Gastrocnemius medialis (tissue), 4 donors: ENCODE results near the gene PPP1CC. TPM values are rescaled to one million over a fixed set of nuclear protein-coding genes. Genes with fewer than 3 reads are reported as not detected.
"Not testable (repeated sequence)": the region's sequence is repeated elsewhere in the genome, so short reads cannot be mapped to it uniquely, and the experiment has no call there.

Experiments used
- ATAC-seq, 2 donors: fragments of 150-250 bp; one replicate each; pipeline ENCODE4 v1.9.1; 2016
- DNase-seq, 2 donors: peaks; one replicate each; pipeline ENCODE4 v3.0.0-alpha.2; 2019
- H3K27ac ChIP-seq, 4 donors: fragments of 200-600 bp; sonication (generic); 1 replicate in 1 of 4; 2 replicates in 3 of 4; pipeline ENCODE4 v1.5.1; 2016 to 2018; ENCODE audit warnings: mild to moderate bottlenecking in 2 of 4, moderate library complexity in 1 of 4
- H3K27me3 ChIP-seq, 3 donors: fragments of 200-600 bp; sonication (generic) in 2 of 3; 1 replicate in 1 of 3; 2 replicates in 2 of 3; pipeline versions ENCODE4 v1.5.1 to v1.6.0; 2016 to 2019; ENCODE audit warnings: mild to moderate bottlenecking in 1 of 3, moderate library complexity in 1 of 3
- H3K36me3 ChIP-seq, 2 donors: fragments of 200-600 bp; sonication (generic) in 1 of 2; one replicate each; pipeline ENCODE4 v1.5.1; 2017 to 2018
- H3K4me1 ChIP-seq, 2 donors: fragments of 200-600 bp; sonication (generic) in 1 of 2; one replicate each; pipeline ENCODE4 v1.5.1; 2016 to 2017; ENCODE audit warnings: mild to moderate bottlenecking in 2 of 2
- H3K4me3 ChIP-seq, 4 donors: fragments of 200-600 bp; sonication (generic) in 3 of 4; 1 replicate in 1 of 4; 2 replicates in 3 of 4; pipeline ENCODE4 v1.5.1; 2016 to 2019; ENCODE audit warnings: mild to moderate bottlenecking in 2 of 4
- H3K9me3 ChIP-seq, 3 donors: fragments of 200-600 bp; sonication (generic) in 2 of 3; 1 replicate in 1 of 3; 2 replicates in 2 of 3; pipeline ENCODE4 v1.5.1; 2016 to 2019
- CTCF ChIP-seq, 5 experiments: fragments of 450-650 bp in 3 of 5; fragments of 200-600 bp in 2 of 5; sonication (generic) in 2 of 5; IDR thresholded peaks in 4 of 5; conservative IDR thresholded peaks in 1 of 5; 1 replicate in 4 of 5; 2 replicates in 1 of 5; pipeline ENCODE4 v1.5.1; 2016 to 2019; ENCODE audit warnings: antibody characterized with exemption in 5 of 5, mild to moderate bottlenecking in 3 of 5, moderate library complexity in 3 of 5
- POLR2A ChIP-seq, 2 donors: fragments of 450-650 bp; IDR thresholded peaks; one replicate each; pipeline ENCODE4 v1.6.1; 2017; ENCODE audit warnings: antibody characterized with exemption in 2 of 2, mild to moderate bottlenecking in 2 of 2, moderate library complexity in 2 of 2
- in situ Hi-C, 4 donors: fragments of 200-750 bp; cut with MboI; loops; one replicate each; pipeline versions ENCODE4 v1.15.0 to v1.8.0; 2017; ENCODE audit warnings: low sequenced_read_pairs in 4 of 4
- intact Hi-C: fragments of 100-400 bp; cut with DNase I; formaldehyde crosslinking; loops from one replicate; pipeline ENCODE4 v1.15.1; 2023; ENCODE audit warnings: low total_unique reads
- total RNA-seq, 4 donors: library from RNA; depleted of rRNA; stranded (reverse); fragments of >200 nt; gene quantifications; one replicate each; pipeline versions ENCODE4 v1.1.0 to v1.2.3, GENCODE V29; 2016

PPP1CC gene
- total RNA-seq, 4 donors from 2014 or later, result 96.4 to 226 (median 154) TPM

DNA sequence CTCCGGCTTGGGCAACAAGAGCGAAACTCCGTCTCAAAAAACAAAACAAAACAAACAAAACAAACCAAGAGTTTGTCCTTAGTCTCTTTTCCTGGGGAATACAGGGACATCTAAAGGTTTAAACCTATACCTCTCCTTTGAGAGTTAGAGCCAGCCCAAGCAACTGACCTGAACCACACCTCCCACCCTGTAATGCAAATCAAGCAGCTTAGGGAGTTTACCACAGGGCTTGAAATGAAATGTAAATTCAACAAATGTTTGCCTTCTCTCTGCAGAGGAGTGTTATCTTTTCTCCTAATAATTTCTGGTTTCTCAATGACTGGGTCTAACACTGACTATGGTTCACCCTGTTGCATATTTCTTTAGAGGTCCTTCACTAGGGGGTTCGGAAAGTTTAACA is 16.7 kb downstream of the PPP1CC start:
- in situ Hi-C loops (no loop called here), intact Hi-C loops (no loop called here)
- peaks cover 3 to 4% of the 10 kb centered on the region in 2 donors for H3K4me1 ChIP-seq
- no peaks in the 10 kb centered on the region for H3K27me3 ChIP-seq
- peaks cover 4 to 82% of the 10 kb centered on the region in 2 donors for H3K36me3 ChIP-seq
- ATAC-seq (no peak), DNase-seq (no peak)
- no peak overlapping the region for H3K27ac ChIP-seq
- H3K9me3 ChIP-seq, result no peaks in the 10 kb centered on the region
- no peak for TF ChIP-seq POLR2A (IDR thresholded peaks at IDR 0.05)
- no peak for TF ChIP-seq CTCF (IDR thresholded peaks at IDR 0.05 in 4 of 5, conservative IDR thresholded peaks at IDR 0.05 in 1 of 5)
- H3K4me3 ChIP-seq, result no peak overlapping the region

- peak overlapping the region in 1 of 4 donors; percentile 9 for H3K27ac ChIP-seq
- H3K4me1 ChIP-seq, result peaks cover 3 to 4% of the 10 kb centered on the region in 2 donors
- no peaks in the 10 kb centered on the region for H3K27me3 ChIP-seq
- TF ChIP-seq POLR2A (IDR thresholded peaks at IDR 0.05), result no peak
- no peak for TF ChIP-seq CTCF (IDR thresholded peaks at IDR 0.05 in 4 of 5, conservative IDR thresholded peaks at IDR 0.05 in 1 of 5)
- ATAC-seq (peak in 1 of 2 donors; percentile 36), DNase-seq (no peak)
- intact Hi-C loops (no loop called here), in situ Hi-C loops (no loop called here)
- peaks cover under 1 to 86% of the 10 kb centered on the region in 2 donors for H3K36me3 ChIP-seq
- H3K4me3 ChIP-seq, result no peak overlapping the region
- H3K9me3 ChIP-seq, result no peaks in the 10 kb centered on the region
These were observed 17.4 kb downstream of the PPP1CC start for GRCh38 chr12:110725267-110725666.

- ATAC-seq, H3K9me3 ChIP-seq, in situ Hi-C loops, H3K27me3 ChIP-seq, H3K4me3 ChIP-seq, H3K4me1 ChIP-seq, intact Hi-C loops, H3K27ac ChIP-seq, DNase-seq: not testable (repeated sequence)
- peaks cover 0 to 84% of the 10 kb centered on the region in 2 donors for H3K36me3 ChIP-seq
These were observed 19.8 kb downstream of the PPP1CC start for GRCh38 chr12:110722892-110723291.

GRCh38 chr12:110721570-110721969 is 21.1 kb downstream of the PPP1CC start:
- no peak for TF ChIP-seq POLR2A (IDR thresholded peaks at IDR 0.05)
- TF ChIP-seq CTCF (IDR thresholded peaks at IDR 0.05 in 4 of 5, conservative IDR thresholded peaks at IDR 0.05 in 1 of 5), result no peak
- ATAC-seq (no peak), DNase-seq (no peak)
- in situ Hi-C loops (no loop called here), intact Hi-C loops (no loop called here)
- peaks cover 0 to 76% of the 10 kb centered on the region in 2 donors for H3K36me3 ChIP-seq
- no peak overlapping the region for H3K4me3 ChIP-seq
- peaks cover 0 to 4% of the 10 kb centered on the region in 2 donors for H3K4me1 ChIP-seq
- no peak overlapping the region for H3K27ac ChIP-seq
- H3K9me3 ChIP-seq, result no peaks in the 10 kb centered on the region
- no peaks in the 10 kb centered on the region for H3K27me3 ChIP-seq

- intact Hi-C loops (no loop called here), in situ Hi-C loops (no loop called here)
- TF ChIP-seq CTCF (IDR thresholded peaks at IDR 0.05 in 4 of 5, conservative IDR thresholded peaks at IDR 0.05 in 1 of 5) (no peak), POLR2A (IDR thresholded peaks at IDR 0.05) (no peak)
- H3K4me3 ChIP-seq, result no peak overlapping the region
- no peaks in the 10 kb centered on the region for H3K27me3 ChIP-seq
- DNase-seq (no peak), ATAC-seq (no peak)
- no peak overlapping the region for H3K27ac ChIP-seq
- H3K4me1 ChIP-seq, result peaks cover 0 to 4% of the 10 kb centered on the region in 2 donors
- no peaks in the 10 kb centered on the region for H3K9me3 ChIP-seq
- H3K36me3 ChIP-seq, result peaks cover 0 to 66% of the 10 kb centered on the region in 2 donors
These were observed 22.2 kb downstream of the PPP1CC start for GRCh38 chr12:110720516-110720915.
